SKM-1 (cell line): Measurements from ENCODE around the gene FLYWCH1.

ENCODE experiments used
- DNase-seq: peaks from one replicate; lab custom pipeline; 2025; ENCODE audit not compliant: unreplicated experiment; lab: John Stamatoyannopoulos, UW

Gene FLYWCH1

DNA sequence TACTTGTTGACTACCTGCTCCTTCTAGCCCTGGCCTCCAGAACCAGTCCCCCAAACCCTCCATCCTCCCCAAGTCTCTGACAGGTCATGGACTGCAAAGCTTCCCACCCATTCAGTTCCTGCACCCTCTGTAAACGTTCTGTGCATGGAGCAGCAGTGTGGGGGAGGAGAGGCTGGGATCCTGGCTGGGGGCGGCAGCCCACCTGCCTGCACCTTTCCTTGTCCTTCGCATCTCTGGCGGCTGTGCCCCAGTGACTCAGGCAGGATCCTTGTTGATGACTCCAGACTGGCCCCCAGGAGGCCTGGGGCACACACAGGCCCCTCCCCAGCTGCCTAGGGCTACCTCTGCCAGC, 70.1 kb downstream of the FLYWCH1 start:
- no peak for DNase-seq

DNA sequence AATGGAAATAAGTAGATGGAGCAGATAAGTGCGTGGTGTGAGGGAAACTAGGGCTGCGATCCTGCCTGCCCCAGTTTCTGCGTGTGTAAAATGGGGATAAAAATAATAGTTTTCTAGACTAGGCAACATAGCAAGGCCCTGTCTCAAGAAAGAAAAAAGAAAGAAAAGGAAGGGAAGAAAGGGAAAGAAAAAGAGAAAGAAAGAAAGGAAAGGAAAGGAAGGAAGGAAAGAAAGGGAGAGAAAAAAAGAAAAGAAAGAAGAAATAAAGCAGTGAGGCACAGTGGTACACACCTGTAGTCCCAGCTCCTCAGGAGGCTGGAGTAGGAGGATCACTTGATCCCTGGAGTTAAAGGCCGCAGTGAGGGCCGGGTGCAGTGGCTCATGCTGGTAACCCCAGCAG, 70.7 kb downstream of the FLYWCH1 start:
- DNase-seq: no peak

DNA sequence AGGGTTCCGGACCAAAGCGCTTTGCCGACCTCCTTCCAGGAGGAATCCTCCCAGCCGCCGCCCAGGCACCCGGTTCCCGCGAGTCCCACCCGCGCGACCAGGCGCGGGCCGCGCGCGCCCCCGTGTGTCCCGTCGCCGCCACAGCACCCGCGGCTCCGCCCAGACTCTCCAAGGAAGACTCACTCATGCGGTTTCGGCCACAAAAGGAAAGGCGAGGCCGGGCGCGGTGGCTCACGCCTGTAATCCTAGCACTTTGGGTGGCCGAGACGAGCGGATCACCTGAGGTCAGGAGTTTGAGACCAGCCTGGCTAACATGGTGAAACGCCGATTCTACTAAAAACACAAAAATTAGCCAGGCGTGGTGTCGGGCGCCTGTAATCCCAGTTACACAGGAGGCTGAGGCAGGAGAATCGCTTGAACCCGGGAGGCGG, 72.0 kb downstream of the FLYWCH1 start:
- peak; percentile 58 for DNase-seq

DNA sequence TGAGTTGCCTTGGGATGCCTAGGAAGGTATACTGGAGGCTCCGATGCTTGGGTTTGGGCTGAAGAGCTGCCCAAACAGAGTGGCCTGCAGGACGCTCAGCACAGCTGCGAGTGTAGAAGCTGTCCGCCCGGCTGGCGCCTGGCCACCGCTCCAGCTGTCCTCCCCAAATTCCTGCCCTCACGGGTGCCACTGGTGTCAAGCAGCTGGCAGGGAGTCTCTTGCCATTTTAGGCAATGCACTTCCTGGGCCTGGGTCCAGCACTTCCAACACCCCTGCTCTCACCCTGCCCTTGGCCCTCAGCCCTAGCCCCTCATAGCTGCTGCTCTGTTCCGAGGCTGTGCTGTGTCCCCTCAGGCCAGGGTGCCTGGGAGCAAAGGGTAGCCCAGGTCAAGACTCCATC, 73.7 kb downstream of the FLYWCH1 start:
- no peak for DNase-seq

DNA sequence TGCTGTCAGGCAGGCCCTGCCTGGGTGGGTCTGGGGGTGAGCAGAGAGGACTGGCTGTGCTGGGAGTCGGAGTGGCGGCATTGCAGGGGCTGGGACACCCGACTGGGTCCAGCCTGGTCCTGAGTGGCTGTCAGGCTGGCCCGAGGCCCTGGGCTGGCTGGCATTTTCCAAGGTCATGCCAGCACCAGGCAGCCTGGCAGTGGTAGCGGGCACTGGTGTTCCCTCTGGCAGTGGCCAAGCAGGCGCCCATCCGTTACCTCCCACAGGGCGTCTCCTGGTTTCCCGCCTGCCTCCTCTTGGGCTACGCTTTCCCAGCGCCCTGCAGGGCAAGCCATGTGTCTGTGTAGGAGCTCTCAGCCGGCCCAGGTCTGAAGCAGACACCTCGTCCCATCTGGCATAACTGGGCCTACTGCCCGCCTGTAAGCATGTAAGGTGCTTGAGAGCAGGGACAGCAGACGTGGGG, 74.2 kb downstream of the FLYWCH1 start:
- no peak for DNase-seq

DNA sequence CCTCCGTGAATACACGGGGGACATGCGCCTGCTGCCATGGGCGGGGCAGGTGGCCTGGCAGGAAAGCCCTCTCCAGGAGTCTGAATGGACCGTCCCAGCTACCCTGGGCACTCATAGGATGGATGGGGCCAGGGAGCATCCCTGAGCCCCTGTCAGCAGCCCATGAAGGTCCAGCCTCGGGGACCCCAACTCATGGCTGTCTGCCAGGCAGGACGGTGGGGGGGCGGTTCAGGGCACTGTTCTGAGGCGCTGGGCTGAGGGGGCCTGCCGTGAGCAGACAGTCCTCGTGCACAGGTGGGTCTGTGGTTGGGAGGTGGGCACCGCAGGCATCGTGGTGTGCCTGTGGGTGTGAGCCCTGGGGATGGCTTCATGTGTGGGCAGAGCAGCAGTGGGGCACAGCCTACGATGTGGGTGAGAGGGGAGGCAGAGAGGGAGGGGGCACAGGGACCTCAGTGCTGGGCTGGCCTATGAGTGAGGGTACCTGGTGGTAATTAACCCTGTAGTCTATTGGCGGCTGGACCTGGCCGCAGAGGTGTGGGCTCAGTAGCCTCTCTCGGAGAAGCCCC, 75.0 kb downstream of the FLYWCH1 start:
- DNase-seq: no peak

DNA sequence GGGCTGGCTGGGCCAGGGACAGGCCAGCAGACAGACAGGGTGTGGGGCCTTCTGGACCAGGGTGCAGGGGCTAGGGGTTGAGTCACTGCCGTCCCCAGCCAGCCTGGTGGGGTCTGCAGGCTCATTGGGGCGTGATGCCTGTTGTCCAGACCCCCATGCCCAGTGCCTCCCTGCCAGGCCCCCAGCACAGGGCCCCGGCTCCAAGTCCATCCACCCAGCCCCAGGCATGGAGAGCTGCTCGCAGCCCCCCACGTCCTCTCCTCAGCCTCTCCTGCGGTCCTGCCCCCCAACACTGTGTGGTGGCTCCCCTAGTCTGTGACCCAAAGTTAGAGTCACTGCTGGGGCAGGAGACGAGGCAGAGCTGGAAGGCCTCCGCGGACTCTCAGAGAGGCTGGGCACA, 75.6 kb downstream of the FLYWCH1 start:
- no peak for DNase-seq

DNA sequence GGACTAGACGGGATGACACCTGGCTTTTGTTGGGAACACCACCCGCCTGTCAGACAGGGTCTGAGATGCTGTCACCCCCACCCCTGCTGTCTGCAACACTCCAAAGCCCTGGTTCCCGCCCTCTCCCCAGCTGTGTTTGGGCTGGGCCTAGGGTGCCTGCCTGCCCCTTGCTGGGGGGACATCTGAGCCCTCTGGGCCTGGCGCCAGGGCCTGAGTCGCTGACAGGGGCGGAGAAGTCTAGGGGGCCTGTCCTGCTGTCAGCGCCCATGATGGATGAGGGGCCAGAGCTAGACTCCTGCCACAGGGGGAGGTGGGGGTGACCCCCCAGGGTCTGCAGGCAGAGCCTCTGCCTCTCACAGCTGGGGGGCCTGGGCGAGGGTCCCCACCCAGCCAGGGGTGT, 76.1 kb downstream of the FLYWCH1 start:
- no peak for DNase-seq

DNA sequence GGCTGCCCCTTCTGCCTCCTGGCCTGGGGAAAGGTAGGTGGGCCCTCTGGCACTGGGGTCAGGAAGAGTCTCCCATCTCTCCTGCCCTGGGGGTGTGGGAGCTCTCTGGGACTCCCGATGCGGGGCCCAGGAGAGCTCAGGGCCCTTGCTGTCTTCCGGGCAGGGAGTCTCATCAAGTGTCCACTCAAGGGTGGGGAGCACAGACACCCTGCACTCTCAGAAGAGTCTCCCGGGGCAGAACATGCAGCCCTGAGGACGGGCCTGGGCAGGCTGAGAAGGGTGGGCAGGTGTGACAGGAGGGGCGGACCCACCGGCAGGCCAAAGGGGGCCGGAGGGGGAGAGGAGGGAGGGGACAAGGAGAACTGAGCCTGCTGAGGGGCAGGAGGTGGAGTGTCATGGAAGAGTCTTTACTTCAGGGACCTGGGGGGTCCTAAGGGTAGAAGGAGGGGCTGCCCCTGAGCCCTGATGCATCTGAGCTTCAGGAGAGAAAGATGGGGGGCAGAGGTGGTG, 76.9 kb downstream of the FLYWCH1 start:
- no peak for DNase-seq

DNA sequence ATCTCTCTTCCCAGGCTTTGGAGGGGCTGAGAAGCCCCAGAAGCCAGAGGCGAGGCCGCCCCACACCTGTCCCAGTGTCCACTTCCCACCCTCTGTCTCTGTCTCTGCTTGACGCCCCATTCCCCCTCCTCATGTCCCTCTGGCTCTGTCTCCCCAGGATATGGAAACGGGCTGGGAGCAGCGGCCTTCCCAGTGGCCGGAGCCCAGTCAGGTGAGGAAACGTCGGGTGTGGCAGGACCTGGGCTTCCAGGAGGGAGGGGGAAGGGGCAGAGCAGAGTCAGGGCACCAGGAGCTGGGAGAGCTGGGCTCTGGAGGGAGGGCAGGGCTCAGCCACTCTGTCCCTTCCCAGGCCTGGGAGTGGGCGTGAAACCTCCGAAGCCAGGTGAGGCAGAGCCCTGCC, 79.2 kb downstream of the FLYWCH1 start:
- DNase-seq: no peak

DNA sequence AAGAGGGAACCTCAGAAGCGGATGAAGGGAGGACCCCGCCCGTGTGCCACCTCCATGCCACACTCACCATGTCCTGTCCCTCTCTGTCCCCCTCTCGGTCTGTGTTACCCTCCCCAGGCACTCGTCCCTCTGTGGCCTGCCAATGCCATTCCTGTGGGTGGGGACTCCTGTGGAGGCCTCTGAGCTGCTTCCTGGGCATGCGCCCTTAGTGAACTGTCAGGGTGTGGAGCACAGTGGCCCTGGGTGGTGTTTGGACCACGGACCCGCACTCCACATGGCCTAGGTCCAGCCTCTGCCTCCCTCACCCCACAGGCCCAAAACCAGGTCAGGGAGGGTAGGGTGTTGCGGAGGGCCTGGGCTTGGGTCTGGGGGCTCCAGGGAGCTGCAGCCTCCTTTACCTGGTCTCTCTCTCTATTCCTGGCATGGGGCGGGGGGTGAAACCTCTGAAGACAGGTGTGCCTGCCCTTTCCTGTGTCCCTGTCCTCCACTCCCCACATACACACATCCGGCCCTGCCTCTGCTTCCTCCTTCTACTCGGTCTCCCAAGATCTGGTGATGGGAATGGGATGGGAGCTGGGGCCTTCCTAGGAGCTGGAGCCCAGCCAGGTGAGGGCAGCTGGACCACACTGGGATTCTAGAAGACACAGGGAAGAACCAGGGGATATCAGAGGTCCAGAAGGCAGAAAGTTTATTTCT, 80.0 kb downstream of the FLYWCH1 start:
- no peak for DNase-seq

DNA sequence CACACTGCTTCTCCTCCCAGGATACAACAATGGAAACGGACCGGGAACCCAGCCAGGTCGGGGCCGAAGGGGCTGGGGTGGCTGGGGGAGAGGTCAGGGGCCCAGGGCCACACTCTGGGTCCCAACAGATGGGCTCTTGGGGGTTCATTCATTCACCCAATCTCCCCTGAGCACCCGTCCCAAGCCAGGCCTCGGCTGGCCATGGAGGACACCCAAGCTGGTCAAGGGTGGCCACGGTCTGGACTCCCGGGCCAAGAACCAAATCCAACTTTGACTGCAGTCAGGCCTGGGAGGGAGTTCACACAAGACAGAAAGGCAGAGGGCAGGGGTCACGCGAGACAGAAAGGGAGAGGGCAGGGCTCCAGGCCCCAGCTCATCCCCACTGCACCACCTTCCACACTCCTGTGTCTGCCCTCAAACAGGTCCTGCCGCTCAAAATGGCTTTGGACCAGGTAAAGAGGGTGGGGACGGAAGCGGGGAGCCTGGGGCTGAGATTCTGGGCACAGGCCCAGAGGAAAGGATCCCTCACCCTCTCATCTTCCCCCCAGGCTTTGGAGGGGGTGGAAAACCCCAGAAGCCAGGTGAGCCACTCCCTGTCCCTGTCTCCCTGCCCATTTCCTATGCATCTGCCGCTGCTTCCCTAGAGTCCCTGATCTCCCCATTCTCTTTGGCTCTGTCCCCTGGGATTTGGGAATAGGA, 80.8 kb downstream of the FLYWCH1 start:
- no peak for DNase-seq

DNA sequence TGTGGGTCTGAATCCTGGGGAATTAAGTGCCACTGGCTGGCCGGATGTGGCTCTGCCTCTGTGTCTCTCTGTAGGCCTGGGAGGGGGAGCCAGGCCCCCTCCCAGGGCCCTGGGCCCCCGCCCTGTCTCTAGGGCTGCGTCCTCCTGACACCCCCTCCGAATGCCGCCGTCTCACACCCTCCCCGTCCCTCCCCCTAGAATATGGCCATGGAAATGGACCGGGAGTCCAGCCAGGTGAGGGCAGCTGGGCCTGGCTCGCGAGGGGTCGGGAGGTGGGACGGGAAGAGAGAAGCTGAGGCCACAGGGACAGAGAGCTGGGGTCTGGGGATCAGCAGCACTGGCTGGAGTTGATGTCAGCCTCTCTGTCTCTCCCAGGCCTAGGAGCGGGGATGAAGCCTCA, 84.6 kb downstream of the FLYWCH1 start:
- no peak for DNase-seq

DNA sequence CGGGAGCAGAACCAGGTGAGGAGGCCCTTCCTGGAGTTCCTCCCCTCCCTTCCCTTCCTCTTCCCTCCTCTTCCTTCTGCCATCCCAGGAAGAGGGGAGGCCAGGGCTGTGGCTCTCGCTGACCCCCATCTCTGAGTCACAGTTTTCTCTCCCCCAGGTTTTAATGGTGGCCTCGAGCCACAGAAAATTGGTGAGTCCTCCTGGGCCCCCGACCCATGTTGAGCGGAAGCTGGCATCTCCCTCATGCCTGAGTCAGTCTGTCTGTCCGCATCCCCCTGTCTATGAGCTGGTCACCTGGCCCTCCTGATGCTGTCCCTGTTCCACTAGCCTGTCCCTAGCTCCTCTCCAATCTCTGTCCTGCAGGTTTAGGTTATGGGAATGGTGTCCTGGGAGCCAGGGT, 88.2 kb downstream of the FLYWCH1 start:
- DNase-seq: no peak

DNA sequence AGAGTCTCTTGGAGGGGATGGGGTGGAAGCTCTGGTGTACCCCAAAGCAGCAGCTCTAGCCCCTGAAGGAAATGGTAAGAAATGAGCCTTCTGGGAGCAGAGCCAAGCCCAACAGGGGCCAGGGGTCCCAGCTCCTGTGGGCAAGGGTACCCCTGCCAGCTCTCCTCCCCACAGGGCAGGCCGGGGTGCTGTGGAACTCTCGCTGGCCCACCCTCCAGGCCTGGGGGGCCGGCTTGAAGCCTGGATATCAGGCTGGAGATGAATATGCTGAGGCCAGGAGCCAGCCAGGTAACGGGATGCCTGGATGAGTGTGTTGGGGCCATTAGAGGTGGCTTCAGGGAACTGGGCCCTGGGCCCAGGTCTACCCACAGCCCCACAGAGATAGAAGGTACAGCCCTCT, 88.8 kb downstream of the FLYWCH1 start:
- no peak for DNase-seq
